ENCODE data around the gene CAV2. TPM values are rescaled to one million over a fixed set of nuclear protein-coding genes. Genes with fewer than 3 reads are reported as not detected.

Gene CAV2
- total RNA-seq, 1 experiment from 2014 or later: 286 TPM

GRCh38 chr7:116528008-116528789 lies 28.7 kb downstream of the CAV2 start:
- POLR2A ChIA-PET (ENCODE audit: low non-redundant PET): interaction anchor here (0.6 to 0.9 kb wide), 4 partner anchors 20 to 334 kb away, joined by 3 to 9 read pairs (median 3); partner anchors contain the start of gene TES
- TF ChIP-seq CTCF (conservative IDR thresholded peaks at IDR 0.05; ENCODE audit: low read depth, low read length): no peak
- TF ChIP-seq EZH2 (IDR thresholded peaks at IDR 0.05; ENCODE audit: borderline replicate concordance, low read depth, low read length, poor library complexity, severe bottlenecking): no peak
- peak overlapping the region; percentile 90 for H3K4me3 ChIP-seq (ENCODE audit: low read depth, low read length, poor library complexity, severe bottlenecking)
- DNase-seq (ENCODE audit: low spot score): peak; percentile 67
- peak overlapping the region; percentile 100 for H3K27ac ChIP-seq (ENCODE audit: low read depth, low read length, poor library complexity, severe bottlenecking)
- H3K27me3 ChIP-seq (replicated peaks; ENCODE audit: insufficient read depth, low read depth, low read length, poor library complexity): no peaks in the 10 kb centered on the region
- CTCF ChIA-PET: interaction anchor here (0.6 kb wide), 1 partner anchor 32 kb away, joined by 3 read pairs; no protein-coding TSS in a partner anchor
- intact Hi-C loops (cut with micrococcal nuclease; ENCODE audit: unreplicated experiment): no loop called here
- H3K4me1 ChIP-seq (ENCODE audit: insufficient read depth, low read length, poor library complexity, severe bottlenecking): peaks cover 26% of the 10 kb centered on the region
- peaks cover 69% of the 10 kb centered on the region for H3K36me3 ChIP-seq (ENCODE audit: insufficient read depth, low read length, poor library complexity, severe bottlenecking)
- H3K9me3 ChIP-seq (ENCODE audit: low read depth, low read length, poor library complexity, severe bottlenecking): no peaks in the 10 kb centered on the region
- BruUV-seq (replicated peaks): no TSS peak

GRCh38 chr7:116529250-116529649 lies 29.7 kb downstream of the CAV2 start:
- BruUV-seq (replicated peaks): no TSS peak
- peaks cover 77% of the 10 kb centered on the region for H3K36me3 ChIP-seq (ENCODE audit: insufficient read depth, low read length, poor library complexity, severe bottlenecking)
- CTCF ChIA-PET: no interaction called here
- intact Hi-C loops (cut with micrococcal nuclease; ENCODE audit: unreplicated experiment): no loop called here
- DNase-seq (ENCODE audit: low spot score): no peak
- H3K9me3 ChIP-seq (ENCODE audit: low read depth, low read length, poor library complexity, severe bottlenecking): no peaks in the 10 kb centered on the region
- H3K27ac ChIP-seq (ENCODE audit: low read depth, low read length, poor library complexity, severe bottlenecking): peak overlapping the region; percentile 55
- no peaks in the 10 kb centered on the region for H3K27me3 ChIP-seq (replicated peaks; ENCODE audit: insufficient read depth, low read depth, low read length, poor library complexity)
- H3K4me3 ChIP-seq (ENCODE audit: low read depth, low read length, poor library complexity, severe bottlenecking): peak overlapping the region; percentile 90
- POLR2A ChIA-PET (ENCODE audit: low non-redundant PET): no interaction called here
- TF ChIP-seq CTCF (conservative IDR thresholded peaks at IDR 0.05; ENCODE audit: low read depth, low read length) (no peak), EZH2 (IDR thresholded peaks at IDR 0.05; ENCODE audit: borderline replicate concordance, low read depth, low read length, poor library complexity, severe bottlenecking) (no peak)
- peaks cover 24% of the 10 kb centered on the region for H3K4me1 ChIP-seq (ENCODE audit: insufficient read depth, low read length, poor library complexity, severe bottlenecking)

- no TSS peak for BruUV-seq (replicated peaks)
- ChIA-PET POLR2A (ENCODE audit: low non-redundant PET) (interaction anchor here (0.6 kb wide), 1 partner anchor 280 kb away, joined by 4 read pairs; no protein-coding TSS in a partner anchor), CTCF (interaction anchor here (1.0 kb wide), 1 partner anchor 350 kb away, joined by 3 read pairs; no protein-coding TSS in a partner anchor)
- TF ChIP-seq CTCF (conservative IDR thresholded peaks at IDR 0.05; ENCODE audit: low read depth, low read length) (no peak), EZH2 (IDR thresholded peaks at IDR 0.05; ENCODE audit: borderline replicate concordance, low read depth, low read length, poor library complexity, severe bottlenecking) (no peak)
- H3K27me3 ChIP-seq (replicated peaks; ENCODE audit: insufficient read depth, low read depth, low read length, poor library complexity): no peaks in the 10 kb centered on the region
- peak overlapping the region; percentile 90 for H3K4me3 ChIP-seq (ENCODE audit: low read depth, low read length, poor library complexity, severe bottlenecking)
- peak overlapping the region; percentile 55 for H3K27ac ChIP-seq (ENCODE audit: low read depth, low read length, poor library complexity, severe bottlenecking)
- peaks cover 33% of the 10 kb centered on the region for H3K4me1 ChIP-seq (ENCODE audit: insufficient read depth, low read length, poor library complexity, severe bottlenecking)
- peaks cover 86% of the 10 kb centered on the region for H3K36me3 ChIP-seq (ENCODE audit: insufficient read depth, low read length, poor library complexity, severe bottlenecking)
- no peak for DNase-seq (ENCODE audit: low spot score)
- intact Hi-C loops (cut with micrococcal nuclease; ENCODE audit: unreplicated experiment): loop anchor here (2.0 to 5.0 kb wide), 2 partner anchors 59 to 272 kb away; no protein-coding TSS in a partner anchor
- H3K9me3 ChIP-seq (ENCODE audit: low read depth, low read length, poor library complexity, severe bottlenecking): no peaks in the 10 kb centered on the region
Measured at GRCh38 chr7:116530107-116530820, 30.7 kb downstream of the CAV2 start.
